Small intestine (tissue), 7 donors: ENCODE measurements around the gene NDUFS6. TPM values are rescaled to one million over a fixed set of nuclear protein-coding genes. Genes with fewer than 3 reads are reported as not detected.

Experiments used
- DNase-seq, 2 donors: peaks; one replicate each; pipeline versions ENCODE4 v3.0.0 to v3.0.0-alpha.2; 2013
- FAIRE-seq: peaks from 2 replicates; lab custom pipeline; 2012; peaks lifted over from hg19 to GRCh38; lab: Jason Lieb, UNC
- H3K27ac ChIP-seq, 3 donors: one replicate each; pipeline ENCODE4 v1.5.1; 2013; ENCODE audit warnings: low read length in 2 of 3, mild to moderate bottlenecking in 2 of 3, control low read depth in 1 of 3, inconsistent platforms in 1 of 3, low read depth in 1 of 3, moderate library complexity in 1 of 3
- H3K27me3 ChIP-seq, 3 donors: one replicate each; pipeline ENCODE4 v1.6.1; 2013; ENCODE audit warnings: low read length in 3 of 3, inconsistent platforms in 1 of 3; ENCODE audit not compliant: control insufficient read depth in 3 of 3, insufficient read depth in 3 of 3
- H3K36me3 ChIP-seq, 3 donors: one replicate each; pipeline ENCODE4 v1.6.1; 2013; ENCODE audit warnings: low read length in 3 of 3, inconsistent platforms in 1 of 3, low read depth in 1 of 3, mild to moderate bottlenecking in 1 of 3, moderate library complexity in 1 of 3; ENCODE audit not compliant: control insufficient read depth in 3 of 3, insufficient read depth in 2 of 3
- H3K4me1 ChIP-seq, 3 donors: one replicate each; pipeline ENCODE4 v1.6.1; 2013; ENCODE audit warnings: low read length in 2 of 3, inconsistent platforms in 1 of 3, low read depth in 1 of 3, mild to moderate bottlenecking in 1 of 3, moderate library complexity in 1 of 3; ENCODE audit not compliant: control insufficient read depth in 3 of 3, insufficient read depth in 2 of 3
- H3K4me3 ChIP-seq, 3 donors: one replicate each; pipeline ENCODE4 v1.5.1; 2013; ENCODE audit warnings: low read length in 3 of 3, control low read depth in 1 of 3, inconsistent platforms in 1 of 3, low read depth in 1 of 3, mild to moderate bottlenecking in 1 of 3, moderate library complexity in 1 of 3
- H3K9me3 ChIP-seq, 2 donors: one replicate each; pipeline ENCODE4 v1.6.1; 2013; ENCODE audit warnings: low read depth in 1 of 2, low read length in 1 of 2; ENCODE audit not compliant: control insufficient read depth in 2 of 2, insufficient read depth in 1 of 2
- WGBS, 3 donors: extraction: QIAGEN DNeasy Blood & Tissue Kit; methylation state at CpG; one replicate each; pipeline ENCODE4 v1.1.7; 2013; 5-methylcytosine and 5-hydroxymethylcytosine counted together
- polyA plus RNA-seq, 4 donors: library from polyadenylated mRNA; stranded (reverse) in 3 of 4; unstranded in 1 of 4; fragments of 200-250 nt in 3 of 4; fragments of 120-200 nt in 1 of 4; gene quantifications; one replicate each; pipeline versions ENCODE4 v1.2.1 to v1.2.3, GENCODE V29; 2013
- donor health status: healthy with polysubstance abuse.
- donor health status: control.
- donor health status: control.
- donor health status: Bipolar disorder and iron deficiency.
- donor health status: healthy.

Gene NDUFS6
- polyA plus RNA-seq, 4 donors = 48.3 to 151 (median 113) TPM

DNA sequence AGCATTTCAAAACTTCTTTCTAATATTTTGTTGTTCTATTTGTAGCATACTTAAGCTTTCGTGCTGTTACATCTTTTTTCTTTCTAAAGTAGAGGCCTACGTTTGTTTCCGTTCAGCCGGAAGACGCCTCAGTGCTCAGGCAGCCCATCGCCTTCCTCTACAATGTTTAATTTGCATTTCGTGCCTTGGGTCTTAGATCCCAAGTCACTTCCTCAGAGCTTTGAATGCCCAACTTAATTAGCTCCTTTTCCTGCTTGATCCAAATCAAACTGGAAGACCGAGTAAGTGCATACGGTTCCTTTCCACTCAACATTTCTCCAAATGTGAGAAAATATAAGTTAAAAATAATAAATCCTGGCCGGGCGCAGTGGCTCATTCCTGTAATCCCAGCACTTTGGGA lies 44.7 kb upstream of the NDUFS6 start:
- Histone ChIP-seq H3K36me3 (no peaks in the 10 kb centered on the region), H3K4me1 (no peaks in the 10 kb centered on the region), H3K27me3 (peaks cover 0 to 5% (median 0%) of the 10 kb centered on the region in 3 donors), H3K4me3 (no peak overlapping the region), H3K27ac (no peak overlapping the region), H3K9me3 (no peaks in the 10 kb centered on the region)
- WGBS, 3 donors = 70 to 90% (median 79%) methylated on average over 11 of the region's 11 CpGs
- FAIRE-seq = no peak
- DNase-seq = no peak

DNA sequence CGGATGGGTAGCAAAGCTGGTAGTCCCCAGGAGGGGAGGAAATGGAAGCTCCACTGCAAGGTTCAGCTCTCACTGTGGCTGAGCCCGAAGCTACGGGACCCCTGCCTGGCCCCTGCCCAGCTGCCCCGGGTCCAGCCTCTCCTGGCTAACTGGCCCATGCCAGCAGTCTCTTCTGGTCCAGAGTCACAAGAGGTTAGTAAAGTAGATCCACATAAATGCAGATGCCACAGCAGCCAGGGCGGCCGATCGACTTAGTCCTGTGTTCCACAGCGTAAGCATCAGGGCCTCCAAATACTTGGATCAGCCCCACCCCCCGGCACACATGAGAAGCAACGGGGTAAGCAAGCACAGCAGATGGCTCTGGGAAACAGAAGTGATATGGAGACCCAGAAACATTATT lies 43.7 kb upstream of the NDUFS6 start:
- no peaks in the 10 kb centered on the region for H3K36me3 ChIP-seq
- WGBS, 3 donors = 81 to 85% (median 84%) methylated on average over 10 of the region's 10 CpGs
- FAIRE-seq = no peak
- no peaks in the 10 kb centered on the region for H3K9me3 ChIP-seq
- no peaks in the 10 kb centered on the region for H3K4me1 ChIP-seq
- peaks cover 0 to 5% (median 1%) of the 10 kb centered on the region in 3 donors for H3K27me3 ChIP-seq
- DNase-seq = no peak
- no peak overlapping the region for H3K27ac ChIP-seq
- no peak overlapping the region for H3K4me3 ChIP-seq

DNA sequence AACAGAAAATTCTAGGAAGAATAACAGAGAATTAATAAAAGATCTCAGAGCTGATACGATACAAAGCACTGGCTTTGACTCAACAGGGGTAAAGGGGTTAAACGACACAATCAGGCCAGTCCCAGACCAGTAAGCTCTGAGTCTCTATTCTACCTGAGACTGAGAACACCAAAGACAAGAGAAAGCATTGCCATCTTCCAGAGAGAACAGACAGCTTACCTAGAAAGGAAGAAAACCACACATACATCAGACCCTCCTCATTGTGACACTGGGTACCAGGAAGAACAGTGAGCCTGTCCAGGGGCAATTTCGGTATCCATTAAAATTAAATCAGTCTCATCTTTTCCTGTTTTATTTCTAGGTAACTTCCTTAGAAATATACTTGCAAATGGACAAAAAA lies 42.6 kb upstream of the NDUFS6 start:
- Histone ChIP-seq H3K27me3 (peaks cover 0 to 13% (median 4%) of the 10 kb centered on the region in 3 donors), H3K27ac (no peak overlapping the region), H3K36me3 (no peaks in the 10 kb centered on the region), H3K4me1 (no peaks in the 10 kb centered on the region), H3K4me3 (no peak overlapping the region), H3K9me3 (no peaks in the 10 kb centered on the region)
- 82 to 91% (median 82%) methylated on average over 3 of the region's 3 CpGs for WGBS, 3 donors
- FAIRE-seq = no peak
- DNase-seq = no peak

DNA sequence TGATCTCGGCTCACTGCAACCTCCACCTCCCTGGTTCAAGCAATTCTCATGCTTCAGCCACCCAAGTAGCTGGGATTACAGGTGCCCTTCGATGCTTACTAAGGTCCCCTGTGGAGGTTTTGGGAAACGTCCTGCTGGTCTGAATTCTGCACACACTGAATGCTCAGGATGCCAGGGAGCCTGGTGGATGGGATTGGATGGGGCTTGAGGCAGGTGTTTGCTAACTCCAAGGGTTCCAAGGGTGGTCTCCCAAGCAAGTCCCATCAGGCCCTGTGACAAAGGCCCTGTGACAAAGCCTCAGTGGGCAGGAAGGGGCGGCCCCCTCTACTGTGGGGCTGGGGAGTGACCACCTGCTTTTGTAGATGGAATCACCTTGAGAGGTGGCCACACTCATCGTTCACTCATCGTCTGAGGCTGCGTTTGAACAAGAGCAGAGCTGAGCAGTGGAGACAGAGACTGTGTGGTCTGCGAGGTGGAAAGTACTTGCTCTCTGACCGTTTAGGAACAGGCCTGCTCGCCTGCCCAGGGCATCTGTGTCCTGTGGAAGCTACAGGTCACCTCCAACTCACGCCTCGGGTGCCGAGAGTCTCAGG lies 41.7 kb upstream of the NDUFS6 start:
- WGBS, 3 donors = 76 to 84% (median 76%) methylated on average over 13 of the region's 13 CpGs
- Histone ChIP-seq H3K4me3 (no peak overlapping the region), H3K4me1 (no peaks in the 10 kb centered on the region), H3K27ac (no peak overlapping the region), H3K9me3 (no peaks in the 10 kb centered on the region), H3K36me3 (no peaks in the 10 kb centered on the region), H3K27me3 (peaks cover 0 to 13% (median 4%) of the 10 kb centered on the region in 3 donors)
- FAIRE-seq (no peak), DNase-seq (no peak)

DNA sequence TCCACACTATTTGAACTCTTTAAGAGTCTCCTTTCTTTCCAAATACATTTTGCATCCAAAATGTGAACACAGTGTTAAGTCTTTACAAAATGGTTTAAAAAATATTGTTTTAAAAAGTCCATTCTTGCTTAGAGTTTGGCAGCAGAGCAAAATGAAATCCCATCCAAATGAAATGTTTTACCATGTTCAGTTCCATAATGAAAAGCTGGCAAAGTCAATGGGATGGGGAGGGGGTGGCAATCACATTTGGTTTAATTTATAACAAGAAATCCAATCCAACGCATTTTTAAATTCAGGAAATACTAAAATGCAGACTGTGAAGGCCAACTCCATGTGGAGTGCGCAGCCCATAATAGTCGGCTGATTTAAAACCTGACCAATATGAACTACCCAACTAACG lies 41.0 kb upstream of the NDUFS6 start:
- DNase-seq = no peak
- FAIRE-seq = no peak
- H3K27ac ChIP-seq = no peak overlapping the region
- no peaks in the 10 kb centered on the region for H3K9me3 ChIP-seq
- H3K36me3 ChIP-seq = no peaks in the 10 kb centered on the region
- H3K4me3 ChIP-seq = no peak overlapping the region
- 67 to 78% (median 75%) methylated on average over 4 of the region's 4 CpGs for WGBS, 3 donors
- peaks cover 0 to 13% (median 4%) of the 10 kb centered on the region in 3 donors for H3K27me3 ChIP-seq
- H3K4me1 ChIP-seq = no peaks in the 10 kb centered on the region

DNA sequence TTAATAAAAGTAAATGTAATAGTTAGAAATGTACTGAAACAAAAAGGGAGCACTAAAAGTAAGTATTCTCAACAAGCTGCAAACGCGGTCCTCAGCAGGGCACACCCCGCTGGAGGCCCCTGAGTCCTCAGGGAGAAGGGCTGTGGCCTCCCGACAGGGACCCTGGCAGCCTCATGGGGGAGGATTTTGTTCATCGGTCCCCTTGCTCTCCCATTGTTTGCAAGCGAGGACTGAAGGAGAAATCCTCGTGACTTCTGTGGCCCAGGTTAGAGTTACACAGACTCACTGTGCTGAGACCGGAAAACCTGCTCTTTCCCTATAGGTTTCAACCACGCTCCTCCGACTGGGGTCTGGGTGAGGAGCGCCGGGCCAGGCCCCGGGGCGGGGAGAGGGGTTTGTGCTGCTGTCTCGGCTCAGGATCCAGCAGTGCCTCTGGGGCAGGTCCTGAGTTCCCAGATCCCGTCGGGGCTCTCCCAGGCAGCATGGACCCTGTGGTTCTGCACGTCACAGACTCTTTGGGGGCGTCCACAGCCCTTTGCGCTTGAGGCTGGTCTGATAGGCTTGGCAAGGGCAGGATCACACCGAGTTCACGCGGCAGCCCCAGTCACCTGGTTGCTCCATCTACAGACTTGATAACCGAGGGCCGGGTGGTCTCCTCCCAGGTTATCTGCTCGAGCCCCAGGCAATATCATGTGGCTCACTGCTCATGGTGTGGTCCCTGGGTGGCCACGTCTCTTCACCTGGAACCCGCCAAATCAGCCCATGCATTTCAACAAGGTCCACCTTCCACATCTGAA lies 40.4 kb upstream of the NDUFS6 start:
- Histone ChIP-seq H3K4me1 (no peaks in the 10 kb centered on the region), H3K9me3 (no peaks in the 10 kb centered on the region), H3K27me3 (peaks cover 0 to 13% (median 6%) of the 10 kb centered on the region in 3 donors), H3K27ac (no peak overlapping the region), H3K4me3 (no peak overlapping the region), H3K36me3 (no peaks in the 10 kb centered on the region)
- DNase-seq (no peak), FAIRE-seq (no peak)
- WGBS, 3 donors = 75 to 80% (median 77%) methylated on average over 28 of the region's 28 CpGs

DNA sequence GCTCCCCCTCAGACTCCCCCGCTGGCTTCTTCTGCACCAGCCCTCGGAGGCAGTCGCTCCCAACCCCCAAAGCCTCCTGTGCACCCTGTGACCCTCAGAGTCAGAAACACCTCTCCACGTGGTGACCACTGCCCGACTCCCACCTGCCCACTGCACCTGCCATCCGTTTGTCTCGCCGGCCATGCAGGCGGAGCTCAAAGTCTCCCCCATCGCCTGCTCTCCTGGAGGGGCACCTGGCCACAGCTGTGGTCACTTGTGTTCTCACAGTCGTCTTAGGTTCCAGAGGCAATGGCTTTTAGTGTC lies 39.8 kb upstream of the NDUFS6 start:
- Histone ChIP-seq H3K27me3 (peaks cover 0 to 13% (median 6%) of the 10 kb centered on the region in 3 donors), H3K4me3 (no peak overlapping the region), H3K27ac (no peak overlapping the region), H3K4me1 (no peaks in the 10 kb centered on the region), H3K36me3 (no peaks in the 10 kb centered on the region), H3K9me3 (no peaks in the 10 kb centered on the region)
- no peak for FAIRE-seq
- DNase-seq = no peak
- 75 to 82% (median 77%) methylated on average over 11 of the region's 11 CpGs for WGBS, 3 donors

DNA sequence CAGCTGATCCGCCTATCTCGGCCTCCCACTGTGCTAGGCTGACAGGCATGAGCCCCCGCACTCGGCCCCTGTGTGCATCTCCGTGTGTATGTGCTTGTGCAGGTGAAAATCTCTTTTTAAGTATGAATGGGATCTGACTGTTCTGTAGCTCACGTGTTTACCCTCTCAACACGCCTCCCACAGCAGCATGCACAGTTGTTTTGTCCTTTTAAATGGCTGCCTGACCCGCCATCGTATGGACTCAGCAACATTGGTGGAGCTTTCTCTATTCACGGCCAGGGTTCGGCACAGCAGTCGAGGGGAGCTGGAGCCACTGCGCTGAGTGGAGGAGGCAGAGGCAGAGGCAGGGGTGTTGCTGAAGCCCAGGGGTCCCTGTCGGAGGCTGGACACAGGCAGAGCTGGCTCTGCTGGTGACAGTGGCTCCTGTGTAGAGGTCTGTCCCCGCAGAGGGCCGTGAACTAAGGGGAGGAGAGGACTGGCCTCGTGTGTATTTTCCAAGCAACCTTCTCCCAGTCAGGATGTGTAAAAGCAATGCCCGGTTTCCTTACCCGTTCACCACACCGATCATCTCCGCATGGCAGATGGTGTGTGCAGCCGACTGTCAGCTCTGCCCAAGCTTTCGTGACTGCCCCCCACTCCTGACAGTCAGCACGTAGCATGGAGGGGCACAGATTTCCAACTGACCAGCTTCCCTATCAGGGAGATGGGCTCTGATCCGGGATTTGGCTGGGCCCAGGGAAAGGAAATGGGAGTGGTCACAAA lies 38.9 kb upstream of the NDUFS6 start:
- FAIRE-seq = no peak
- Histone ChIP-seq H3K4me3 (no peak overlapping the region), H3K27me3 (peaks cover 0 to 11% (median 6%) of the 10 kb centered on the region in 3 donors)

More for the DNA sequence above, 38.9 kb upstream of the NDUFS6 start:
- Histone ChIP-seq H3K27ac (no peak overlapping the region), H3K4me1 (no peaks in the 10 kb centered on the region), H3K9me3 (no peaks in the 10 kb centered on the region), H3K36me3 (no peaks in the 10 kb centered on the region)
- DNase-seq = no peak
- WGBS, 3 donors = 81 to 85% (median 83%) methylated on average over 24 to 25 of the region's 25 CpGs
